ENCODE data around the gene DIAPH1.
A peak's percentile ranks its signal among the peaks of the same experiment; 100 is the strongest.

DIAPH1 gene

GRCh38 chr5:141492168-141492885, 126.5 kb downstream of the DIAPH1 start:
- no peak for DNase-seq (ENCODE audit: low read depth)
- no peak overlapping the region for H3K4me3 ChIP-seq (ENCODE audit: low read depth, low read length)

- DNase-seq (ENCODE audit: low read depth) = no peak
- no peak overlapping the region for H3K4me3 ChIP-seq (ENCODE audit: low read depth, low read length)
These were observed 127.3 kb downstream of the DIAPH1 start for GRCh38 chr5:141491323-141492167.

- DNase-seq (ENCODE audit: low read depth) = no peak
- no peak overlapping the region for H3K4me3 ChIP-seq (ENCODE audit: low read depth, low read length)
These were observed 128.0 kb downstream of the DIAPH1 start for GRCh38 chr5:141490771-141491170.

- DNase-seq (ENCODE audit: low read depth) = no peak
- H3K4me3 ChIP-seq (ENCODE audit: low read depth, low read length) = no peak overlapping the region
These were observed 128.5 kb downstream of the DIAPH1 start for GRCh38 chr5:141490271-141490670.

- no peak overlapping the region for H3K4me3 ChIP-seq (ENCODE audit: low read depth, low read length)
- DNase-seq (ENCODE audit: low read depth) = no peak
These were observed 129.0 kb downstream of the DIAPH1 start for GRCh38 chr5:141489841-141490240.

GRCh38 chr5:141488591-141489561, 129.9 kb downstream of the DIAPH1 start, which contains the start of gene PCDHGC5:
TSS of gene PCDHGC5 (plus strand) at chr5:141489081. CDS start at chr5:141489241, 160 bp downstream.
- DNase-seq (ENCODE audit: low read depth) = peak; percentile 60
- H3K4me3 ChIP-seq (ENCODE audit: low read depth, low read length) = peak within 1 kb of the TSS; percentile 15

- H3K4me3 ChIP-seq (ENCODE audit: low read depth, low read length) = no peak overlapping the region
- DNase-seq (ENCODE audit: low read depth) = no peak
These were observed 131.7 kb downstream of the DIAPH1 start for GRCh38 chr5:141487131-141487530.

- no peak overlapping the region for H3K4me3 ChIP-seq (ENCODE audit: low read depth, low read length)
- DNase-seq (ENCODE audit: low read depth) = no peak
These were observed 132.7 kb downstream of the DIAPH1 start for GRCh38 chr5:141486091-141486490.

GRCh38 chr5:141485321-141486055, 133.3 kb downstream of the DIAPH1 start:
- no peak for DNase-seq (ENCODE audit: low read depth)
- peak overlapping the region; percentile 26 for H3K4me3 ChIP-seq (ENCODE audit: low read depth, low read length)

- DNase-seq (ENCODE audit: low read depth) = no peak
- peak within 1 kb of the TSS; percentile 26 for H3K4me3 ChIP-seq (ENCODE audit: low read depth, low read length)
These were observed 134.0 kb downstream of the DIAPH1 start, which contains the start of gene PCDHGC4 for GRCh38 chr5:141484641-141485311. TSS of gene PCDHGC4 (plus strand) at chr5:141485030. CDS start at chr5:141485174, 144 bp downstream.

- H3K4me3 ChIP-seq (ENCODE audit: low read depth, low read length) = peak overlapping the region; percentile 26
- DNase-seq (ENCODE audit: low read depth) = no peak
These were observed 134.5 kb downstream of the DIAPH1 start for GRCh38 chr5:141484310-141484640.

- no peak overlapping the region for H3K4me3 ChIP-seq (ENCODE audit: low read depth, low read length)
- no peak for DNase-seq (ENCODE audit: low read depth)
These were observed 134.9 kb downstream of the DIAPH1 start for GRCh38 chr5:141483902-141484301.

- peak overlapping the region; percentile 9 for H3K4me3 ChIP-seq (ENCODE audit: low read depth, low read length)
These were observed 139.0 kb downstream of the DIAPH1 start for GRCh38 chr5:141479776-141480175.

GRCh38 chr5:141478321-141478945, 140.4 kb downstream of the DIAPH1 start:
- H3K4me3 ChIP-seq (ENCODE audit: low read depth, low read length) = peak overlapping the region; percentile 73
- DNase-seq (ENCODE audit: low read depth) = no peak

More at GRCh38 chr5:141479776-141480175, 139.0 kb downstream of the DIAPH1 start:
- DNase-seq (ENCODE audit: low read depth) = no peak

- peak overlapping the region; percentile 73 for H3K4me3 ChIP-seq (ENCODE audit: low read depth, low read length)
- DNase-seq (ENCODE audit: low read depth) = no peak
These were observed 141.0 kb downstream of the DIAPH1 start for GRCh38 chr5:141477815-141478214.

GRCh38 chr5:141477044-141477575, 141.7 kb downstream of the DIAPH1 start:
- DNase-seq (ENCODE audit: low read depth) = no peak
- peak overlapping the region; percentile 73 for H3K4me3 ChIP-seq (ENCODE audit: low read depth, low read length)

GRCh38 chr5:141476132-141476911, 142.5 kb downstream of the DIAPH1 start:
- DNase-seq (ENCODE audit: low read depth) = peak; percentile 52
- peak overlapping the region; percentile 73 for H3K4me3 ChIP-seq (ENCODE audit: low read depth, low read length)

Data from skeletal muscle cell (primary cell).